ENCODE results near the gene LRRTM4.
"Not testable (repeated sequence)": the region's sequence is repeated elsewhere in the genome, so short reads cannot be mapped to it uniquely, and the experiment has no call there.

Gene LRRTM4

DNA sequence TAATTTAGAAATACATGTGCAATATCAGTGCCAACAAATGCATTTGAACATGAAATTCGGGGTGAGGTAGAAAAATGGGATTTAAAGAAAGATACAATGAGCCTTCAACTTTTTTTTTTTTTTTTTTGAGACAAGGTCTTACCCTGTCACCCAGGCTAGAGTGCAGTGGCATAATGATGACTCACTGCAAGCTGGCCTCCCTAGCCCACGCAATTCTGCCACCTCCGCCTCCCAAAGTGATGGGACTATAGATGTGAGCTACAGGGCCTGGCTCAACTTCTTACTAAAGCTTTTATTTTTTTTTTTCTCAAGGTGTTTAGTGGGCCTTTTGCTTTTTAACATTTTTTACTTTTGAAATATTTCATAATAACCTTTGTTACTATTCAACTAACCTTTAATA lies 365.6 kb downstream of the LRRTM4 start:
- DNase-seq: no peak

DNA sequence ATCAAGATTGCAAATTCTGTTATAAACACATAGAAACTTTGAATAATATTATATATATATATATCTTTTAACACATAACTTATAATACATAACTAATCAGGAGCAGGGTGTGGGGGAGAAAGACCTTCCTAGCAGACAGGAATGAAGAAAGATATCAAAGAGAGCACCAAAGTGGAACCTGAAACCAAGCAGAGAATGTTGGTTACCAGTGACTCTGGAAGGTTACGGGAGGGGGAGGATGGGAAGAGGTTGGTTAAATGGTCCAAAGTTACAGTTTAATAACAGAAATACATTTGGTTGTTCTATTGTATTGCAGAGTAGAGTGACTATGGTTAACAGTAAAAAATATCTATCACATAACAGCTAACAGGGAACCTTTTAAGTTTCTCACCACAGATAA lies 366.7 kb downstream of the LRRTM4 start:
- DNase-seq: no peak

DNA sequence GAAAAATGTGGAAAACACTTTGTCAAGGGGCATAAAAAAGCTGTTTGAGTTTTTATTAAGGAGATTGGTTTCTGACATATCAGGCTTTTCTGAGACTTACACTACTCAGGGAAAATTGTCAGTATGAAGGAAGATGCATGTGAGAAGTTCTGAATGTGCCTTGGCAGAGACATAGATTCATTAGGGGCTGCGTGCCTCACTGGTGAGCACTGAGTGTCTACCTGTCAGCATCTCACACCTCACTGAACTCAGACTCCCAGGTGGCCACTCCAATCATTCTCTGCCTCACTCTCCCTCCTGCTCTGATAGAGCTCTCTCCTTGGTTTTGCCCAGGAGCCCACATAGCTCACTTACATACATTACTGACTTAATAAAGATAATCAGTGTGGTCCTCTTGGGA lies 372.6 kb downstream of the LRRTM4 start:
- no peak for DNase-seq

DNA sequence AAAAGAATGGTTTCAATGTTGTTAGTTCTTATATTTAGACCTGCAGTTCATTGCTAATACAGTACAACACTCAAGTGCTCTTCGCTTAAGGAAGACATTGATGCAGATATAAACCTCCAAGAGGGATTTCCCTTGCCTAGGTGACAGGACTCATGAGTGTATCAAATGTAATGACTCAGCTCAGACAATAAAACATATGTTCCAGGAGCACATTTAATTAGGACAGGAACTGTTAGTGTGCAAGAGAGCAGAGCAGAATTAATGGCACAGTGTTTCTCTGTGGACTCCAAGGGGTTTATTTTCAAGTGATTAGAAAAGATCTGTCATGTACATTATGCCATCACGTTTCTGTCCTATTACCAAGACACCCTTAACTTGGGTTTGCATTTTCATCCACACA lies 375.0 kb downstream of the LRRTM4 start:
- no peak for DNase-seq

GRCh38 chr2:77144772-77145171 lies 377.4 kb downstream of the LRRTM4 start:
- no peak for DNase-seq

DNA sequence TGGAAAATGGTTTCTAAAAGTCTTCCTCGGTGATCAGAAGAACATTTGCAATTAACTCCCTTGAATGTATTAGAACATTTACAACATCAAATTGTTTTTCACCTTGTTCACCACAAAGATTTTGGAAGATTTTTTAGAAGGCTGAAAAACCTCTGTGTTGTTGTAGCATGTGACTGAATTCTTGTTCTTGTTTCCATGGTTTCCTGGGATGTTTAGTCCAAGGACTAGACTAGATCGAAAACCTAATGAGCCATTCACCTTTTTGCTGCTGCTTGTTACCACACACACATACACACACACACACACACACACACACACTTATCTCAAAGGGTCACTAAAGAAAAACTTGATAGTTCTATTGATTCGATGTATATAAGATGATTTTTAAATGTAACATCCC lies 380.0 kb downstream of the LRRTM4 start:
- no peak for DNase-seq

DNA sequence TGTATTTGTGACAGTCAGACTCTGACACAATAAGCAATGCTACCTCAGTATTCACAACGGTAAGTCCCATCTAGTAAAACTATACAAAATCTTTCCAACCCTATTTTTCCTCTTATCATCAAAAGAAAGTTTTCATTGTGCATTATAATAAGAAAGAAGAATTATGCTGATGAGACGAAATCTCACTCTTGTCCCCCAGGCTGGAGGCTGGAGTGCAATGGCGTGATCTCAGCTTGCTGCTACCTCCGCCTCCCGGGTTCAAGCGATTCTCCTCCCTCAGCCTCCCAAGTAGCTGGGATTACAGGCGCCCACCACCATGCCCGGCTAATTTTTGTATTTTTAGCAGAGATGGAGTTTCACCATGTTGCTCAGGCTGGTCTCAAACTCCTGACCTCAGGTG lies 393.7 kb downstream of the LRRTM4 start:
- not testable (repeated sequence) for DNase-seq

DNA sequence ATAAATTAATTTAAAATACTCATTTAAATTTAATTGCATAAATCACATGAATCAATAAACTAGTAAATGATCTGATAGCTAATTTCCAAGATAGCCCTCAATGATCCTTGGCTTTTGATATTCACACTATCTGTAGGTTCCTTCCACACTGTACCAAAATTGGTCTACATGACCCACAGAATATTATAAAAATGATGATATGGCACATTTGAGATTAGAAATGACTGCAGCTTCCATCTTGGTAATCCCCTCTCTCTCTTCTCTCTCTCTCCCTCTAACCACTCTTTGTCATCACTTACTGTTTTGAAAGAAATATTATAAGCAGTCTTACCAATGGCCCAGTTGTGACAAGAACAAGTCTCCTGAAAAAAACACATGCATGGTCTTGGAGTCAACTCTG lies 394.8 kb downstream of the LRRTM4 start:
- no peak for DNase-seq

DNA sequence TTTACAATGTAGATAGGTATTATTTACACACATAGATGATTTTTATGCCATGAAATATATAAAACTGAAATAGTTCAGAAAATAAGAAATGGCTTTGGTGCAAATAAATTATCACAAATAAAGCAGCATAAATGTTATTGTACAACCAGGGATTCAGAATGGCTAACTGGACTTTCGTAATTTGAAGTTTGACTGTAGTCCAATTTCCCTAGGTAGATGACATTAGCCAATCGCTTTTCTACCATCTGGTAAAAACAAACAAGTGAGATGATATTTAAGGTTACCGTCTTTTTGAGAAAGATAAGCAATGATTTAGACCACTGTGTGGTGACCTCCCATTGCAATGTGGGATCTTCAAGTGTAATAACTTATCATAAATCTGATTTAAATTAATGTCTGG lies 400.7 kb downstream of the LRRTM4 start:
- no peak for DNase-seq

DNA sequence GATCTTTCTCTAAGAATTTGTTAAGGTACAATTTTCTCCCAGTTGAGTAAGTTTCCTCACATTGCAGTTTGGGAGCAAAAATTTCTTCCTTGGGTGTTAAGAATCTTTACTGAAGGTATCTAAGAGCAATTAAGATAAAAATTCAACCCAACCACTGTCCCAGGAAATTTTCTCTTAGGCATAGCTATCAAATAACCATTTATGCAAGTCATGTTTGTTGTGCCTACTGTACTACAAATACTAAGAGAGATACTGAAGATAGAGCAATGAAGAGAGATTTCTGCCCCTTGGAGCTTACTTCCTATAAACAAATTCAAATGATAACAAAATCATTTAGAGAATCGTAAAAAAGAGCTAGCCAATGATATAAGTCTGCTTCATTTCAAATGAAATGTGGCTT lies 402.8 kb downstream of the LRRTM4 start:
- DNase-seq: no peak

DNA sequence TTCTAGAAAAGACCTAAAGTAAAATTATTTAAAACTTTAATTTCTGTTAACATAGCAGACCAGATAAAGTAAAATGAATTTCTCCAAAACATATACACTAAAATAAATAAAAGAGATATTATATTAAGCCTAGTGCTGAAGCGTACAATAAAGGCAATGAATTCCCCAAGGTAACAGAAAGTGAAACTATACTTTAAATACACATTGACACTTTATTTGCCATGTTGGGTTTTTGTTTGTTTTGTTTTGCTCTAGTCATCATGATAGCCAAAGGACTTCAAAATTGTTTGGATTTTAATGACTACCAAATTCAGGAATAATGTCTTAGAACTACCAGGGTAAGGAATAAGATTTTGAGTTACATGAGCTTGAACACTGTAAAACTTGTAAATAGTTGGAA lies 413.3 kb downstream of the LRRTM4 start:
- no peak for DNase-seq

GRCh38 chr2:77105008-77105407 lies 417.2 kb downstream of the LRRTM4 start:
- no peak for DNase-seq

DNA sequence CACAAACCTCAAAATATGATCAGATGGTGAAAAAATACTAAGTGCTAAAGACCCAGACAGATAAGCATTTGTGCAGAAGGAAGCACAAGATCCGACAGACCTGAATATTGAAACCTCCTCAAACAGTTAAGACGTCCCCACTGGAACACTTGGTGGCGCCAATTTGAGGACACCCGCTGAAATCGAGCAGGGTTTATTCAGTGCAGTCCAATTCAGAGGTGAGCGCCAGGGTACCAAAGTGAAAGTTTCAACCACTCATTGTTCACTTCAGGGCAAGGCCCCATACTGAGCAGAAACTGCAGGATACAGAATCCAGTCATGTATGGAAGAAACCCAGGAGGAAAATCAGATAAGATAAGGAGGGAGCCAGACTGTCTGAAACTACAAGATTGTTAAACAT lies 417.6 kb downstream of the LRRTM4 start:
- no peak for DNase-seq

GRCh38 chr2:77102927-77103326 lies 419.2 kb downstream of the LRRTM4 start:
- no peak for DNase-seq

- no peak for DNase-seq
These were observed 420.3 kb downstream of the LRRTM4 start for GRCh38 chr2:77101796-77102452.

DNA sequence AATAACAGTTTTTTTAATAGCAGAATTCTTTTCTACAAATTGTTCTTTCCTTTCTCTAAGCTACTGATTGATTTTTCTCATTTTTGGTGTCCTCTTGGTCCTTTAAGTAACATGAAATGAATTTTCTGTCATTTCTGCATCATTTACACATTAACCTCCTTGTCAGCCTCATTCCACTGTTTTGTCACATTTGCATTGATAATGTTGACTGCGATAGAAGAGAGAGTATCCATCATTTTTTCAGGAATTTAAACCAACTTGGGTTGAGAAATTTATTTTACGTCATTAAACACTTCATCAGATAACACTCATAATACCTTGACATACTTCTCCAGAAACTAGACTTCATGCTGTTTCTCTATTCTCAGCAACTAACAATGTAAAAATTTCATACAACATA lies 422.2 kb downstream of the LRRTM4 start:
- no peak for DNase-seq

GRCh38 chr2:77095525-77095924 lies 426.7 kb downstream of the LRRTM4 start:
- not testable (repeated sequence) for DNase-seq

GRCh38 chr2:77095096-77095495 lies 427.1 kb downstream of the LRRTM4 start:
- no peak for DNase-seq

DNA sequence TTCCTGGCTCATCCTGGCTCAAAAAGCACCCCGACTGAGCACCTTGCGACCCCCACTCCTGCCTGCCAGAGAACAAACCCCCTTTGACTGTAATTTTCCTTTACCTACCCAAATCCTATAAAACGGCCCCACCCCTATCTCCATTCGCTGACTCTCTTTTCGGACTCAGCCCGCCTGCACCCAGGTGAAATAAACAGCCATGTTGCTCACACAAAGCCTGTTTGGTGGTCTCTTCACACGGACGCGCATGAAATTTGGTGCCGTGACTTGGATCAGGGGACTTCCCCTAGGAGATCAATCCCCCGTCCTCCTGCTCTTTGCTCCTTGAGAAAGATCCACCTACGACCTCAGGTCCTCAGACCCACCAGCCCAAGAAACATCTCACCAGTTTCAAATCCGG lies 433.8 kb downstream of the LRRTM4 start:
- not testable (repeated sequence) for DNase-seq

GRCh38 chr2:77087987-77088414 lies 434.2 kb downstream of the LRRTM4 start:
- no peak for DNase-seq

GRCh38 chr2:77086478-77086877 lies 435.7 kb downstream of the LRRTM4 start:
- DNase-seq: no peak

DNA sequence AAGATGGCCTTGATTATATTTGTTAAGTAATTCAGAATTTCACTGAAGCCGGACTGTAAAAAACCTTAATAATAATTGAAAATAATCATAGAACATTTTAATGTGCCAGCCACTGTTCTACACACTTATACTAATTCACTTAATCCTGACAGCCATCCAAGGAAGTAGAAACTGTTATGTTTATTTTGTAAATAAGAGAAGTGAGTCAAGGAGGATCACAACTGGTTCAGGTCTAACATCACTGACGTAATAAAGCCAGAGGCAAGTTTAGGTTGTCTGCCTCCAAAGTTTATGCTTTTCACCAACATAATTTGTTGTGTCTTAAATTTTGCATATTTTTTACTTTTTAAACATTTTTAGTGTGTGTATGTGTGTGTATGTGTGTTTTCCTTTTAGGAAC lies 436.1 kb downstream of the LRRTM4 start:
- DNase-seq: no peak

DNA sequence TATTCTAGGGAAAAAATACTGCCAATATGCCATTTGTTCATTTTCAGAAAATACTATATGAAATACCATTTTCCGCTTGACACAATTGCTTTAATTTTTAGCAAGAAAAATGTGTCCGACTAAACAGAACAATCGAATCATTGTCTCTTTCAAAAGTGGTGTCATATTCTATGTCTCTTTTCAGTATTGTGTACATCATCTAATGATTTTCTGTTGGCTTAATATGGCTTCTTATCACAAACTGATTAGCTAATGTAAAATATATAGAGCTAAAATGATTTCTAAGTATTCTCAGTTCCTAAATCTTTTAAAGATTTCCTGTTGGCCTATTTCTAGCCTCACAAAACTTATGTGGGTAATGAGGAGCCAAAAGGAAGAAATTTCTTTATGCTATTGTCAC lies 436.6 kb downstream of the LRRTM4 start:
- DNase-seq: no peak

DNA sequence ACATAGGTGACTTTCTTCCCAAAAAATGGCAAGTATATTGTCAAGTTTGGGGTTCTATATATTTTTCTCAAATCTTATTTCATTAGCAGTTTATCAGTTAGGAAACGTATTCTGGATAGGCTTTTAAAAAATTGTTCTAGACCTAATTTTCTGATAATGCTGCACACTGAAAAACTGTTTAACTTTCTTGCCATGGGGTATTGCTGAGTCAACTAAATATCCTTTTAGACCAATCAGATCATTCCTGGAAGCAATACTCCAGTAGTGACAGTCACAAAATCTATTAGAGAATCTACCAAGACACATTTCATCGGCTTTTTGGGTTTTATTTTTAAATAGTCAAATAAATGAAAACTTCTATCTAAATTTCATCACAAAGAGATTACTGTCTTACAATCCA lies 440.6 kb downstream of the LRRTM4 start:
- no peak for DNase-seq

DNA sequence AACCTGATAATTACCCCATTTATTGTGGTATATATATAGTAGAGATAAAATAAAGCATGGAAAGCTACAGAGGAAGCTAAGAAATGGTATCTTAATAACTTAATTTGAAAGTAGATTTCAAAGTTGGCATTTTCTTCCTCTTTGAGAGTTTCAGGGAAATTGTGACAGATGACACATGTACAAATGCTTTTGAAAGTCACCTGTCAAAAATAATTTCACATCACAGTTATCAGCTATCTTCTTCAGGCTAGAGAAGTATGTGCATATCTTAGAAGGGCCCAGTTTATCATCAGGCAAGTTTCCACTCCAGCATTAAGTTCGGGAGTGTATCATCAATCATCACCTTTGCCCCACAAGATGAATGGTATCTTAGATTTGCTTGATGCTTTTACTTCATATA lies 457.9 kb downstream of the LRRTM4 start:
- DNase-seq: no peak

GRCh38 chr2:77054938-77055337 lies 467.2 kb downstream of the LRRTM4 start:
- DNase-seq: no peak

Data from T-helper 9 cell (primary cell).